ENCODE measurements around the gene AGBL1.

Gene AGBL1

DNA sequence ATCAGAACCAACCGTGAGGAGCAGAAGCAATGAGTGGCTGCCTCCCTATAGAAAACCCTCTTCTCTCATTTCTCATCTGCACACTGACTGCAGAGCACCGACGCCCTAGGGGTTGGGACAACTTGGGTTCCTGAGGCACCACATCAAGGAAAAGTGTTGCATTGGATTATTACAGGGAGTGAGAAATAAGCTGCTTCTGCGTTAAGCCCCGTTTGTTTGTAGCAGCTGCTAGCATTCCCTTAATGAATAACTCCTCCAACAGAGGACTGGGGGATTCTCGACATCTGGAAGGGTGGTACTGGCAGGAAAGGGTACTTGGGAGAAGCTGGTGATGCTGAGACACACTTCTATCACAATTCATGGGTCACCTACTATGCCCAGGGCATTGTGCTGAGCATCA is 25.3 kb upstream of the AGBL1 start:
- Histone ChIP-seq H3K4me3 (ENCODE audit: insufficient read depth in 1 of 2, low read depth in 1 of 2, low read length in 2 of 2) (no peak overlapping the region), H3K4ac (ENCODE audit: low read depth in 1 of 2, low read length in 2 of 2) (no peak overlapping the region), H3K4me1 (ENCODE audit: control insufficient read depth, insufficient read depth, low read depth, low read length) (no peaks in the 10 kb centered on the region), H2BK12ac (ENCODE audit: low read length in 2 of 2) (no peak overlapping the region), H2BK5ac (ENCODE audit: low read depth, low read length, poor library complexity, severe bottlenecking) (no peak overlapping the region), H3K18ac (ENCODE audit: low read depth in 1 of 2, low read length in 2 of 2) (no peak overlapping the region), H2BK120ac (ENCODE audit: low read depth, low read length) (no peak overlapping the region), H3K27ac (ENCODE audit: low read length, poor library complexity, severe bottlenecking) (no peak overlapping the region), H4K8ac (ENCODE audit: low read length) (no peak overlapping the region), H4K91ac (ENCODE audit: low read length) (no peak overlapping the region), H3K23ac (ENCODE audit: low read length in 2 of 2) (peak overlapping the region in 1 of 2 experiments; percentile 26), H3K14ac (ENCODE audit: low read length in 2 of 2) (no peak overlapping the region), H3K79me1 (replicated peaks; ENCODE audit: low read length, poor library complexity, severe bottlenecking) (no peaks in the 10 kb centered on the region), H2AK5ac (ENCODE audit: low read length, severe bottlenecking) (no peak overlapping the region), H2AFZ (ENCODE audit: low read depth, low read length) (no peak overlapping the region), H3K4me2 (ENCODE audit: low read length, poor library complexity, severe bottlenecking) (no peak overlapping the region), H2BK15ac (ENCODE audit: low read depth, poor library complexity, severe bottlenecking) (no peak overlapping the region), H3K27me3 (ENCODE audit: control insufficient read depth in 1 of 2, insufficient read depth in 1 of 2, low read length in 2 of 2) (no peaks in the 10 kb centered on the region), H3K36me3 (ENCODE audit: control insufficient read depth in 1 of 2, insufficient read depth in 2 of 2, low read depth in 1 of 2, low read length in 2 of 2) (no peaks in the 10 kb centered on the region), H3K9ac (ENCODE audit: low read length) (no peak overlapping the region), H3K9me3 (ENCODE audit: control insufficient read depth, low read length) (peaks cover 5% of the 10 kb centered on the region)
- DNase-seq, result no peak
- 63% methylated on average over 6 of the region's 6 CpGs for WGBS

GRCh38 chr15:86055688-86056087 is 24.0 kb upstream of the AGBL1 start:
- H3K27me3 ChIP-seq (ENCODE audit: control insufficient read depth in 1 of 2, insufficient read depth in 1 of 2, low read length in 2 of 2), result no peaks in the 10 kb centered on the region
- no peaks in the 10 kb centered on the region for H3K4me1 ChIP-seq (ENCODE audit: control insufficient read depth, insufficient read depth, low read depth, low read length)
- H3K36me3 ChIP-seq (ENCODE audit: control insufficient read depth in 1 of 2, insufficient read depth in 2 of 2, low read depth in 1 of 2, low read length in 2 of 2), result no peaks in the 10 kb centered on the region
- no peaks in the 10 kb centered on the region for H3K79me1 ChIP-seq (replicated peaks; ENCODE audit: low read length, poor library complexity, severe bottlenecking)
- H2BK5ac ChIP-seq (ENCODE audit: low read depth, low read length, poor library complexity, severe bottlenecking), result no peak overlapping the region
- H2AK5ac ChIP-seq (ENCODE audit: low read length, severe bottlenecking), result no peak overlapping the region
- no peak overlapping the region for H3K4me2 ChIP-seq (ENCODE audit: low read length, poor library complexity, severe bottlenecking)
- 76% methylated on average over 3 of the region's 4 CpGs for WGBS
- H4K91ac ChIP-seq (ENCODE audit: low read length), result no peak overlapping the region
- no peak overlapping the region for H2BK120ac ChIP-seq (ENCODE audit: low read depth, low read length)
- H2BK12ac ChIP-seq (ENCODE audit: low read length in 2 of 2), result no peak overlapping the region
- H3K18ac ChIP-seq (ENCODE audit: low read depth in 1 of 2, low read length in 2 of 2), result no peak overlapping the region
- H3K9ac ChIP-seq (ENCODE audit: low read length), result no peak overlapping the region
- no peak overlapping the region for H2BK15ac ChIP-seq (ENCODE audit: low read depth, poor library complexity, severe bottlenecking)
- H3K4ac ChIP-seq (ENCODE audit: low read depth in 1 of 2, low read length in 2 of 2), result no peak overlapping the region
- no peak overlapping the region for H3K27ac ChIP-seq (ENCODE audit: low read length, poor library complexity, severe bottlenecking)
- H3K4me3 ChIP-seq (ENCODE audit: insufficient read depth in 1 of 2, low read depth in 1 of 2, low read length in 2 of 2), result no peak overlapping the region
- H3K9me3 ChIP-seq (ENCODE audit: control insufficient read depth, low read length), result peaks cover 5% of the 10 kb centered on the region
- no peak overlapping the region for H3K23ac ChIP-seq (ENCODE audit: low read length in 2 of 2)
- H4K8ac ChIP-seq (ENCODE audit: low read length), result no peak overlapping the region
- H2AFZ ChIP-seq (ENCODE audit: low read depth, low read length), result no peak overlapping the region
- no peak for DNase-seq
- no peak overlapping the region for H3K14ac ChIP-seq (ENCODE audit: low read length in 2 of 2)

GRCh38 chr15:86059851-86060250 is 19.8 kb upstream of the AGBL1 start:
- H3K4me1 ChIP-seq (ENCODE audit: control insufficient read depth, insufficient read depth, low read depth, low read length), result no peaks in the 10 kb centered on the region
- H3K79me1 ChIP-seq (replicated peaks; ENCODE audit: low read length, poor library complexity, severe bottlenecking), result no peaks in the 10 kb centered on the region
- H3K9me3 ChIP-seq (ENCODE audit: control insufficient read depth, low read length), result no peaks in the 10 kb centered on the region
- no peak overlapping the region for H2BK120ac ChIP-seq (ENCODE audit: low read depth, low read length)
- H3K9ac ChIP-seq (ENCODE audit: low read length), result no peak overlapping the region
- no peak overlapping the region for H3K27ac ChIP-seq (ENCODE audit: low read length, poor library complexity, severe bottlenecking)
- H4K8ac ChIP-seq (ENCODE audit: low read length), result no peak overlapping the region
- DNase-seq, result no peak
- no peaks in the 10 kb centered on the region for H3K36me3 ChIP-seq (ENCODE audit: control insufficient read depth in 1 of 2, insufficient read depth in 2 of 2, low read depth in 1 of 2, low read length in 2 of 2)
- no peak overlapping the region for H3K4ac ChIP-seq (ENCODE audit: low read depth in 1 of 2, low read length in 2 of 2)
- H3K18ac ChIP-seq (ENCODE audit: low read depth in 1 of 2, low read length in 2 of 2), result no peak overlapping the region
- no peak overlapping the region for H2BK12ac ChIP-seq (ENCODE audit: low read length in 2 of 2)
- H3K14ac ChIP-seq (ENCODE audit: low read length in 2 of 2), result no peak overlapping the region
- no peak overlapping the region for H2AFZ ChIP-seq (ENCODE audit: low read depth, low read length)
- H2BK5ac ChIP-seq (ENCODE audit: low read depth, low read length, poor library complexity, severe bottlenecking), result no peak overlapping the region
- no peak overlapping the region for H2AK5ac ChIP-seq (ENCODE audit: low read length, severe bottlenecking)
- 53% methylated on average over 4 of the region's 4 CpGs for WGBS
- no peak overlapping the region for H4K91ac ChIP-seq (ENCODE audit: low read length)
- H3K4me2 ChIP-seq (ENCODE audit: low read length, poor library complexity, severe bottlenecking), result no peak overlapping the region
- H3K4me3 ChIP-seq (ENCODE audit: insufficient read depth in 1 of 2, low read depth in 1 of 2, low read length in 2 of 2), result no peak overlapping the region
- H2BK15ac ChIP-seq (ENCODE audit: low read depth, poor library complexity, severe bottlenecking), result no peak overlapping the region
- no peak overlapping the region for H3K23ac ChIP-seq (ENCODE audit: low read length in 2 of 2)
- H3K27me3 ChIP-seq (ENCODE audit: control insufficient read depth in 1 of 2, insufficient read depth in 1 of 2, low read length in 2 of 2), result peaks cover 0 to 6% of the 10 kb centered on the region in 2 experiments

DNA sequence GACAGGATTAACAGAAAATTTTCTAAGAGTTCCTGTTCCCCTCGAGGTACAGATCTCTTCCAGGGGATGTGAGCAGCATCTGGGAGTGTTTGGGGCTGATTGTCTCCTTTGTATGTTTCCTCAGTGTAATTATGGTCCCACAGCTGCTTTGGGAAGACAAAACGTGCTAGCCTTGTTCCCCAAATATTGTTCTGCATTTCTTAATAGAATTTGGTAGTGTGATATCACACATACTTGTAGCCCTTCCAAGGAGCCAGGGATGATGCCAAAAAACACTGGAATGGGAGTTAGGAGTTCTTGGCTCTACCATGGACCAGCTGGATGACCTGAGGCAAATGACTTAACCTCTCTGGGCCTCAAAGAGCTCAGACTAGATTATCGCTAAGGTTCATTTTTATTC is 19.0 kb upstream of the AGBL1 start:
- H3K27ac ChIP-seq (ENCODE audit: low read length, poor library complexity, severe bottlenecking), result no peak overlapping the region
- no peak overlapping the region for H3K23ac ChIP-seq (ENCODE audit: low read length in 2 of 2)
- H3K14ac ChIP-seq (ENCODE audit: low read length in 2 of 2), result no peak overlapping the region
- DNase-seq, result no peak
- no peak overlapping the region for H2BK120ac ChIP-seq (ENCODE audit: low read depth, low read length)
- no peak overlapping the region for H3K18ac ChIP-seq (ENCODE audit: low read depth in 1 of 2, low read length in 2 of 2)
- H3K4me3 ChIP-seq (ENCODE audit: insufficient read depth in 1 of 2, low read depth in 1 of 2, low read length in 2 of 2), result no peak overlapping the region
- H3K9me3 ChIP-seq (ENCODE audit: control insufficient read depth, low read length), result no peaks in the 10 kb centered on the region
- H4K8ac ChIP-seq (ENCODE audit: low read length), result no peak overlapping the region
- no peak overlapping the region for H3K9ac ChIP-seq (ENCODE audit: low read length)
- H2BK12ac ChIP-seq (ENCODE audit: low read length in 2 of 2), result no peak overlapping the region
- no peak overlapping the region for H2AFZ ChIP-seq (ENCODE audit: low read depth, low read length)
- H2BK15ac ChIP-seq (ENCODE audit: low read depth, poor library complexity, severe bottlenecking), result no peak overlapping the region
- H3K27me3 ChIP-seq (ENCODE audit: control insufficient read depth in 1 of 2, insufficient read depth in 1 of 2, low read length in 2 of 2), result peaks cover 0 to 6% of the 10 kb centered on the region in 2 experiments
- no peaks in the 10 kb centered on the region for H3K79me1 ChIP-seq (replicated peaks; ENCODE audit: low read length, poor library complexity, severe bottlenecking)
- no peak overlapping the region for H3K4ac ChIP-seq (ENCODE audit: low read depth in 1 of 2, low read length in 2 of 2)
- H2BK5ac ChIP-seq (ENCODE audit: low read depth, low read length, poor library complexity, severe bottlenecking), result no peak overlapping the region
- no peaks in the 10 kb centered on the region for H3K36me3 ChIP-seq (ENCODE audit: control insufficient read depth in 1 of 2, insufficient read depth in 2 of 2, low read depth in 1 of 2, low read length in 2 of 2)
- no peak overlapping the region for H4K91ac ChIP-seq (ENCODE audit: low read length)
- no peak overlapping the region for H2AK5ac ChIP-seq (ENCODE audit: low read length, severe bottlenecking)
- no peaks in the 10 kb centered on the region for H3K4me1 ChIP-seq (ENCODE audit: control insufficient read depth, insufficient read depth, low read depth, low read length)
- no peak overlapping the region for H3K4me2 ChIP-seq (ENCODE audit: low read length, poor library complexity, severe bottlenecking)
- WGBS, result 54% methylated on average over 1 of the region's 3 CpGs

Data from mesenchymal stem cell (in vitro differentiated cells and primary cell).